IPS DF 6.9 (cell line): ENCODE data around the gene DPM2.

Experiments
- DNase-seq: peaks from one replicate; pipeline ENCODE4 v3.0.0-alpha.2; 2013; ENCODE audit warnings: low read depth, low spot score
- H3K27ac ChIP-seq: one replicate; pipeline ENCODE4 v1.5.1; 2013; ENCODE audit warnings: low read length, control low read depth
- H3K27me3 ChIP-seq: 2 replicates; pipeline ENCODE4 v1.6.1; 2013; ENCODE audit warnings: mild to moderate bottlenecking, low read length; ENCODE audit not compliant: control insufficient read depth, insufficient read depth
- H3K36me3 ChIP-seq: 2 replicates; pipeline ENCODE4 v1.6.1; 2013; ENCODE audit warnings: low read length; ENCODE audit not compliant: control insufficient read depth, insufficient read depth
- H3K4me1 ChIP-seq: 2 replicates; pipeline ENCODE4 v1.6.1; 2013; ENCODE audit warnings: low read length; ENCODE audit not compliant: control insufficient read depth, insufficient read depth
- H3K4me3 ChIP-seq: 2 replicates; pipeline ENCODE4 v1.5.1; 2013; ENCODE audit warnings: mild to moderate bottlenecking, low read length
- H3K9me3 ChIP-seq: 2 replicates; pipeline ENCODE4 v1.6.1; 2013; ENCODE audit warnings: low read length, inconsistent platforms; ENCODE audit not compliant: control insufficient read depth, insufficient read depth
- WGBS: extraction: QIAGEN DNeasy Blood & Tissue Kit; methylation state at CpG from one replicate; pipeline ENCODE4 v1.1.7; 2013; ENCODE audit warnings: mixed read lengths, missing lambda C conversion rate; ENCODE audit not compliant: insufficient read length, insufficient coverage; 5-methylcytosine and 5-hydroxymethylcytosine counted together

The DPM2 gene

GRCh38 chr9:127953154-127953553, 15.5 kb upstream of the DPM2 start:
- no peak for DNase-seq
- no peaks in the 10 kb centered on the region for H3K27me3 ChIP-seq
- no CpG with 5 or more reads among the region's 1 CpG for WGBS
- H3K27ac ChIP-seq = no peak overlapping the region
- peaks cover 4% of the 10 kb centered on the region for H3K4me1 ChIP-seq
- H3K9me3 ChIP-seq = no peaks in the 10 kb centered on the region
- H3K4me3 ChIP-seq = no peak overlapping the region
- H3K36me3 ChIP-seq = no peaks in the 10 kb centered on the region

DNA sequence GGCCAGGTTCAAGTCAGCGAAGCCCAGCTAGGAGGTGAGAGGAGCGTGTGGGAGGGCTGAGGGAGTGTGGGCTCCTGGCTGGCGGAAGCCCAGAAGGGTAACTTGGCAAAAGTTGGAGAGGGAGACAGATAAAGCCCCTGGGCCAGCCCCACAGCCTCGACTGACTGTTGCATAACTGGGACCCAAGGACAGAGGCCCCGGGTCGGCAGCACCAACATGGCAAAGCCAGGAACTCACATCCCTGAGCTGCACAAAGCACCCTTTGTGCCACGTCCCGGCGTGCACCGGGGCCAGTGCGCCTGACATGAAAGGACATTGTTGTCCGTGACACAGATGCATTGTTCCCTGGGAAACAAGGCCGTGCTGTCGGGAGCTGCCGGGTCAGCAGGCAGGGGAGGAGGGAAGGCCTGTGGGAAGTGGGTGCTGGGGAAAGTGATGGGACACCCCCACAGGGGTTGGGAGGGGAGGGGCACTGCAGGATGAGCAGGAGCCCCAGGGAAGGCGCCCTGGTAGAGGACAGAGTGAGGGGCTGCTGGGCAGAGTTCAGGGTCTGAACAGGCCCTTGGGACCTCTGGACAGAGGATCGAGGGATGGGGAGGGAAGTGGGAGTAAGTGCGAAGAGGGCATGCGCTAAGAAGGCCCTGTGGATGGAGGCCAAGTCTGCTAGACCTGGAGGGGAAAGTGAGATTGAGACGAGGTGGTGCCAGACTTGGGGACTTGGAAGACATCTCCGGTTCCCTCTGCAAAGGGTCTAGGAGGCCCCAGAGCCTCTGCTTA, 13.0 kb upstream of the DPM2 start:
- no CpG with 5 or more reads among the region's 21 CpGs for WGBS
- Histone ChIP-seq H3K27ac (no peak overlapping the region), H3K4me3 (no peak overlapping the region), H3K4me1 (peaks cover under 1% of the 10 kb centered on the region; the same call in 1 of the 2 replicates), H3K9me3 (no peaks in the 10 kb centered on the region), H3K27me3 (no peaks in the 10 kb centered on the region), H3K36me3 (peaks cover under 1% of the 10 kb centered on the region; the same call in 1 of the 2 replicates)
- no peak for DNase-seq

GRCh38 chr9:127949827-127950512, 12.3 kb upstream of the DPM2 start:
- no peak for DNase-seq
- Histone ChIP-seq H3K9me3 (no peaks in the 10 kb centered on the region), H3K27me3 (no peaks in the 10 kb centered on the region), H3K4me3 (no peak overlapping the region), H3K4me1 (no peaks in the 10 kb centered on the region), H3K36me3 (peaks cover 7% of the 10 kb centered on the region; the same call in 1 of the 2 replicates), H3K27ac (no peak overlapping the region)
- no CpG with 5 or more reads among the region's 17 CpGs for WGBS

- WGBS = no CpG with 5 or more reads among the region's 17 CpGs
- Histone ChIP-seq H3K36me3 (peaks cover 12% of the 10 kb centered on the region), H3K4me1 (0 out of 2 replicates have a peak, but pooled peaks cover 2% of the 10 kb centered on the region), H3K4me3 (no peak overlapping the region), H3K9me3 (no peaks in the 10 kb centered on the region), H3K27ac (no peak overlapping the region), H3K27me3 (no peaks in the 10 kb centered on the region)
- no peak for DNase-seq
Measured at GRCh38 chr9:127947841-127948710, 10.4 kb upstream of the DPM2 start.

GRCh38 chr9:127946728-127947127, 9.1 kb upstream of the DPM2 start:
- Histone ChIP-seq H3K4me1 (0 out of 2 replicates have a peak, but pooled peaks cover 2% of the 10 kb centered on the region), H3K9me3 (no peaks in the 10 kb centered on the region), H3K27me3 (no peaks in the 10 kb centered on the region), H3K36me3 (peaks cover 16% of the 10 kb centered on the region), H3K4me3 (no peak overlapping the region), H3K27ac (no peak overlapping the region)
- DNase-seq = no peak
- WGBS = no CpG with 5 or more reads among the region's 3 CpGs

DNA sequence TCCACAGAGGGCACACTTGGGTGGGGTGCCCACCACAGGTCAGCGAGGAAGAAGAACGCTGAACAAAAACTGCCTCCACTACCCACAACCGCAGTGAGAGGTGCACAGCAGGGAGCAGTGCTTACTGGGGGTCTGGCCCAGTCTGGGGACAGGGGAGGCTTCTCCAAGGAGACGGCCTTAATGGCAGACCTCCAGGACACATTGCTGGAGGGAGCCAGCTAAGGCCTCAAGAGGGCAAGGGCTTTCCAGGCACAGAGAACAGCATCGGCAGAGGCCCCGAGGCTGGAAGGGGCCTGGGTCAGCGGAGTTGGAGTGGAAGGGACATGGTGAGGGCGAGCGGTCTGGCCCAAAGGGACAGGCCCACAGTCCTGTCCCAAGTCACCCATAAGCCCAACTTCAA, 8.3 kb upstream of the DPM2 start:
- DNase-seq = no peak
- no peak overlapping the region for H3K27ac ChIP-seq
- H3K4me3 ChIP-seq = no peak overlapping the region
- no peaks in the 10 kb centered on the region for H3K9me3 ChIP-seq
- peaks cover 16% of the 10 kb centered on the region for H3K36me3 ChIP-seq
- 0 out of 2 replicates have a peak, but pooled peaks cover 2% of the 10 kb centered on the region for H3K4me1 ChIP-seq
- no CpG with 5 or more reads among the region's 9 CpGs for WGBS
- no peaks in the 10 kb centered on the region for H3K27me3 ChIP-seq

DNA sequence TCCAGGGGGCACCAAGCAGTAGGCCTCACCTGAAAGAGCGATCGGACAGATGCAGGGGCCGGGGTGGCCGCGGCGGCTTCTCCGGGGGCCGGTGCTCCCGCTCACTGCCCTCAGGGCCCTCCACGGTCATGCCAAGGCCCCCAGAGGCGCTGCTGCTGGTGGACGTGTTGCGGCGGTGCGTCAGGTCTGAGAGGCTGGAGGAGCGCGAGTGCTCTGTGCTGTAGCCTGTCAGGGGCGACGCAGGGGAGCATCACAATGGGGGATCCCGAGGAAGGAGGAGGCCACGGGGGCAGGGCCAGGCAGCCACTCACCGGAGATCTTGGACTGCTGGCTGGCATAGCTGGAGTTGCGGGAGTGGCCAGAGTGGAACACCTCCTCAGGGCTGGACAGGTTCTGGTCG, 7.7 kb upstream of the DPM2 start:
- Histone ChIP-seq H3K9me3 (no peaks in the 10 kb centered on the region), H3K27ac (no peak overlapping the region), H3K27me3 (no peaks in the 10 kb centered on the region), H3K36me3 (peaks cover 16% of the 10 kb centered on the region), H3K4me1 (0 out of 2 replicates have a peak, but pooled peaks cover 2% of the 10 kb centered on the region), H3K4me3 (no peak overlapping the region)
- WGBS = no CpG with 5 or more reads among the region's 24 CpGs
- no peak for DNase-seq

GRCh38 chr9:127944586-127945218, 7.0 kb upstream of the DPM2 start:
- H3K27ac ChIP-seq = no peak overlapping the region
- H3K4me1 ChIP-seq = 0 out of 2 replicates have a peak, but pooled peaks cover 2% of the 10 kb centered on the region
- H3K27me3 ChIP-seq = no peaks in the 10 kb centered on the region
- WGBS = no CpG with 5 or more reads among the region's 38 CpGs
- no peak for DNase-seq
- H3K36me3 ChIP-seq = peaks cover 16% of the 10 kb centered on the region
- no peak overlapping the region for H3K4me3 ChIP-seq
- H3K9me3 ChIP-seq = no peaks in the 10 kb centered on the region

DNA sequence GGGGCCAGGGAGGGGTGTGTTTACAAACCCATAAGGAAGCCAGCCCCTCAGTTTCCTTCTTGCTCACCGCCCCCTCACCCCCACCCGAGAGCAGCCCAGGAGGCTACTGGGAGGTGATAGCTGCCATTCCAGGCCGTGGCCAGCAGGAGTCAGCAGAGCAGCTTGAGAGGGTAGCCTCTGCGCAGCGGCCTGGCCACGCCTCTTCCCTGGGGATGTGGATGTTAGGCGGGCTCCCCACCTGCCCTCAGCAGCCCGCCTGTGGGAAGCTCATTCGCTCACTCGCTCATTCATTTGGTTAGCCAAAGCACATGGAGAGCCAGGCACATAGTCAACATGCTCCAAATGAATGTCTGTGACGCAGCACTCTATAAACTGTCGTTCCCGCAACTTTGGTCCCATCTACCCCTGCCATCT, 6.1 kb upstream of the DPM2 start:
- H3K4me3 ChIP-seq = no peak overlapping the region
- DNase-seq = no peak
- WGBS = no CpG with 5 or more reads among the region's 13 CpGs
- H3K4me1 ChIP-seq = 0 out of 2 replicates have a peak, but pooled peaks cover 2% of the 10 kb centered on the region
- H3K9me3 ChIP-seq = no peaks in the 10 kb centered on the region
- H3K36me3 ChIP-seq = peaks cover 16% of the 10 kb centered on the region
- no peak overlapping the region for H3K27ac ChIP-seq
- no peaks in the 10 kb centered on the region for H3K27me3 ChIP-seq
